Tibial nerve (tissue), 4 donors: ENCODE results near the gene FGF5. TPM values are rescaled to one million over a fixed set of nuclear protein-coding genes. Genes with fewer than 3 reads are reported as not detected.

Experiments used
- DNase-seq, 2 donors: peaks; one replicate each; pipeline ENCODE4 v3.0.0-alpha.2; 2019; ENCODE audit warnings: low spot score in 2 of 2
- H3K27ac ChIP-seq, 4 donors: fragments of 200-600 bp; sonication (generic) in 3 of 4; one replicate each; pipeline ENCODE4 v1.5.1; 2017 to 2019; ENCODE audit warnings: mild to moderate bottlenecking in 1 of 4
- H3K27me3 ChIP-seq, 2 donors: fragments of 200-600 bp; sonication (generic) in 1 of 2; one replicate each; pipeline versions ENCODE4 v1.5.1 to v1.6.0; 2017 to 2019
- H3K36me3 ChIP-seq, 3 donors: fragments of 200-600 bp; sonication (generic); one replicate each; pipeline ENCODE4 v1.5.1; 2018 to 2019
- H3K4me1 ChIP-seq, 4 donors: fragments of 200-600 bp; sonication (generic) in 3 of 4; one replicate each; pipeline ENCODE4 v1.5.1; 2017 to 2019
- H3K4me3 ChIP-seq, 4 donors: fragments of 200-600 bp; sonication (generic) in 3 of 4; one replicate each; pipeline ENCODE4 v1.5.1; 2017 to 2019; ENCODE audit warnings: mild to moderate bottlenecking in 1 of 4, moderate library complexity in 1 of 4
- H3K9me3 ChIP-seq, 4 donors: fragments of 200-600 bp; sonication (generic) in 3 of 4; one replicate each; pipeline ENCODE4 v1.5.1; 2017 to 2019
- EP300 ChIP-seq, 2 donors: sonication (generic); formaldehyde crosslinking; IDR thresholded peaks; one replicate each; pipeline ENCODE4 v1.6.1; 2017; ENCODE audit warnings: antibody characterized with exemption in 2 of 2, mild to moderate bottlenecking in 1 of 2
- POLR2A ChIP-seq, 2 donors: fragments of 450-650 bp; IDR thresholded peaks; one replicate each; pipeline ENCODE4 v1.6.1; 2017; ENCODE audit warnings: antibody characterized with exemption in 2 of 2, mild to moderate bottlenecking in 2 of 2, moderate library complexity in 2 of 2
- WGBS, 2 donors: methylation state at CpG; one replicate each; pipeline ENCODE4 v1.1.5; 2018; 5-methylcytosine and 5-hydroxymethylcytosine counted together
- total RNA-seq, 4 donors: library from RNA; depleted of rRNA; stranded (reverse); fragments of >200 nt; gene quantifications; one replicate each; pipeline ENCODE4 v1.1.0, GENCODE V29; 2016
- TF ChIP-seq, protein P1 (sequence below), 5 experiments: fragments of 200-600 bp in 3 of 5; fragments of 450-650 bp in 2 of 5; sonication (generic) in 3 of 5; IDR thresholded peaks; one replicate each; pipeline ENCODE4 v1.5.1; 2016 to 2019; ENCODE audit warnings: antibody characterized with exemption in 5 of 5, mild to moderate bottlenecking in 3 of 5, moderate library complexity in 2 of 5

Gene FGF5
- total RNA-seq, 4 donors from 2014 or later, result 0.60 TPM; not detected in 3

DNA sequence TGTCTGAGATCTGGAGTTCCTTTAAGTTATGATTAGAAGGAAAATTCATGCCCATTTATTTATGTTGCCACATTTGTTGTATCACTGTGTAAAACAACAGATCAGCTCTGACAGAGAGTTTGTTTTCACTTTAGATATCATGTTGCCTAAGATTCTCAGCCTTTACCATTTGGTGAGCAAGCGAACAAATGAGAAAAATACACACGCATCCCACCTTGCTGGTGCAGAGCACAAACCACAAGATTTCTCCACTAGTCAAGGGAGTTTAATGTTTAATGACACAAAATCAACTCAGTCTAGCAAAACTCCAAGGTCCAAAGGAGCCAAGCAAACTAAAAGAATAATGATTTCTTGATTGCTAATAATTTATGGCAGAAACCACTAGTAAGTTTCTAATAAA, 27.7 kb downstream of the FGF5 start:
- 82 to 89% methylated on average over 2 of the region's 2 CpGs for WGBS, 2 donors
- Histone ChIP-seq H3K9me3 (no peaks in the 10 kb centered on the region), H3K27ac (no peak overlapping the region), H3K4me1 (no peaks in the 10 kb centered on the region), H3K36me3 (no peaks in the 10 kb centered on the region), H3K4me3 (no peak overlapping the region), H3K27me3 (no peaks in the 10 kb centered on the region)
- no peak for DNase-seq
- no peak for TF ChIP-seq POLR2A (IDR thresholded peaks at IDR 0.05)
- no peak for TF ChIP-seq EP300 (IDR thresholded peaks at IDR 0.05)
- TF ChIP-seq, protein P1, sequence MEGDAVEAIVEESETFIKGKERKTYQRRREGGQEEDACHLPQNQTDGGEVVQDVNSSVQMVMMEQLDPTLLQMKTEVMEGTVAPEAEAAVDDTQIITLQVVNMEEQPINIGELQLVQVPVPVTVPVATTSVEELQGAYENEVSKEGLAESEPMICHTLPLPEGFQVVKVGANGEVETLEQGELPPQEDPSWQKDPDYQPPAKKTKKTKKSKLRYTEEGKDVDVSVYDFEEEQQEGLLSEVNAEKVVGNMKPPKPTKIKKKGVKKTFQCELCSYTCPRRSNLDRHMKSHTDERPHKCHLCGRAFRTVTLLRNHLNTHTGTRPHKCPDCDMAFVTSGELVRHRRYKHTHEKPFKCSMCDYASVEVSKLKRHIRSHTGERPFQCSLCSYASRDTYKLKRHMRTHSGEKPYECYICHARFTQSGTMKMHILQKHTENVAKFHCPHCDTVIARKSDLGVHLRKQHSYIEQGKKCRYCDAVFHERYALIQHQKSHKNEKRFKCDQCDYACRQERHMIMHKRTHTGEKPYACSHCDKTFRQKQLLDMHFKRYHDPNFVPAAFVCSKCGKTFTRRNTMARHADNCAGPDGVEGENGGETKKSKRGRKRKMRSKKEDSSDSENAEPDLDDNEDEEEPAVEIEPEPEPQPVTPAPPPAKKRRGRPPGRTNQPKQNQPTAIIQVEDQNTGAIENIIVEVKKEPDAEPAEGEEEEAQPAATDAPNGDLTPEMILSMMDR (IDR thresholded peaks at IDR 0.05), result no peak

GRCh38 chr4:80295336-80295735, 28.9 kb downstream of the FGF5 start:
- H3K36me3 ChIP-seq, result no peaks in the 10 kb centered on the region
- H3K27ac ChIP-seq, result no peak overlapping the region
- 48 to 53% methylated on average over 3 of the region's 3 CpGs for WGBS, 2 donors
- H3K27me3 ChIP-seq, result no peaks in the 10 kb centered on the region
- H3K9me3 ChIP-seq, result no peaks in the 10 kb centered on the region
- TF ChIP-seq POLR2A (IDR thresholded peaks at IDR 0.05), result no peak
- TF ChIP-seq, protein P1 (IDR thresholded peaks at IDR 0.05), result no peak
- no peak for TF ChIP-seq EP300 (IDR thresholded peaks at IDR 0.05)
- H3K4me1 ChIP-seq, result no peaks in the 10 kb centered on the region
- H3K4me3 ChIP-seq, result no peak overlapping the region
- no peak for DNase-seq

DNA sequence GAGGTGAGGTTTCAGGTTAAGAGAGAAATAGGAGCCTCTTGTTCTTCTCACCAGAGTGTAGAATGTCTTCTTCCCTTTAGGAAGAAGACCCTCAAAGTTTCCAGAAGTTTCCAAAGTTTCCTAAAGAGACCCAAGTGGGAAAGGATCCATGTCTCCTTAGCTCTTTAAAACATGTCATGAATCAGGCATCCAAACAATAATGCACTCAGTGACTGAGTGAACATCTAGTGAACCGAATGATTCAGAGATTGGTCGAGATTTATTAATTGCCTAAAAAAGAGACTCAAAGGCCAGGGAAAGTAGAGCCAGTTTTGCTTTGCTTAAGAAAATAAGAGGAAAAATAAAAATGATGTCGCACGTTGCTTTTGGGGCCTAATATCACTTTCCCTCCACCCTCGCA, 29.4 kb downstream of the FGF5 start:
- 71 to 76% methylated on average over 5 of the region's 5 CpGs for WGBS, 2 donors
- Histone ChIP-seq H3K4me1 (no peaks in the 10 kb centered on the region), H3K4me3 (no peak overlapping the region), H3K27ac (no peak overlapping the region), H3K36me3 (no peaks in the 10 kb centered on the region), H3K27me3 (no peaks in the 10 kb centered on the region), H3K9me3 (no peaks in the 10 kb centered on the region)
- TF ChIP-seq POLR2A (IDR thresholded peaks at IDR 0.05) (no peak), EP300 (IDR thresholded peaks at IDR 0.05) (no peak)
- TF ChIP-seq, protein P1 (IDR thresholded peaks at IDR 0.05), result no peak
- no peak for DNase-seq

DNA sequence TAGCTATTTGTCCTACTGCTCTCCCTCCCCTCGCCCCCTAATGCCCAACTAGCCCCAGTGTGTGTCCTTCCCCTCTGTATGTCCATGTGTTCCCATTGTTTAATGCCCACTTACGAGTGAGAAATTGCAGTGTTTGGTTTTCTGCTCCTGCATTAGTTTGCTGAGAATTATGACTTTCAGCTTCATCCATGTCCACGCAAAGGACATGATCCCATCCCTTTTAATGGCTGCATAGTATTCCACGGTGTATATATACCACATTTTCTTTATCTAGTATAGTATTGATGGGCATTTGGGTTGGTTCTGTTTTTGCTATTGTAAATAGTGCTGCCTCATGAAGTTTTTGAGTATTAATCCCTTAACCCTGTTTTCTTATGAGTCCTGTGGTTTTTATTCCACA, 35.4 kb downstream of the FGF5 start:
- WGBS, 2 donors, result 65 to 89% methylated on average over 4 of the region's 4 CpGs
- no peak overlapping the region for H3K4me3 ChIP-seq
- no peaks in the 10 kb centered on the region for H3K9me3 ChIP-seq
- H3K27ac ChIP-seq, result no peak overlapping the region
- no peak for DNase-seq
- TF ChIP-seq, protein P1 (IDR thresholded peaks at IDR 0.05), result no peak
- TF ChIP-seq EP300 (IDR thresholded peaks at IDR 0.05) (no peak), POLR2A (IDR thresholded peaks at IDR 0.05) (no peak)
- H3K36me3 ChIP-seq, result no peaks in the 10 kb centered on the region
- no peaks in the 10 kb centered on the region for H3K4me1 ChIP-seq
- H3K27me3 ChIP-seq, result no peaks in the 10 kb centered on the region

DNA sequence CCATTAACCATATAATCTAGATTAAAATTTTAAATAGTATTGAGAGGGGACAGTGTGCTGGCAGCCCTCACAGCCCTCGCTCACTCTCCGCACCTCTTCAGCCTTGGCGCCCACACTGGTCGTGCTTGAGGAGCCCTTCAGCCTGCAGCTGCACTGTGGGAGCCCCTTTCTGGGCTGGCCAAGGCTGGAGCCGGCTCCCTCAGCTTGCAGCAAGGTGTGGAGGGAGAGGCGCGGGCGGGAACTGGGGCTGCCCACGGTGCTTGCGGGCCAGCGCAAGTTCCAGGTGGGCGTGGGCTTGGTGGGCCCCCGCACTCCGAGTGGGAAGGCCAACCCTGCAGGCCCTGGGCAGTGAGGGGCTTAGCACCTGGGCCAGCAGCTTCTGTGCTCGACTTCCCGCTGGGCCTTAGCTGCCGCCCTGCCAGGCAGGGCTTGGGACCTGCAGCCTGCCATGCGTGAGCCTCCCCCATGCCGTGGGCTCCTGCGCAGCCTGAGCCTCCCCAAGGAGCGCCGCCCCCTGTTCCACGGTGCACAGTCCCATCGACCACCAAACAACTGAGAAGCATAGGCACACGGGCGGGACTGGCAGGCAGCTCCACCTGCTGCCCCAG, 36.3 kb downstream of the FGF5 start:
- no peaks in the 10 kb centered on the region for H3K4me1 ChIP-seq
- TF ChIP-seq EP300 (IDR thresholded peaks at IDR 0.05) (no peak), POLR2A (IDR thresholded peaks at IDR 0.05) (no peak)
- TF ChIP-seq, protein P1 (IDR thresholded peaks at IDR 0.05), result no peak
- 93% methylated on average over 11 to 25 of the region's 26 CpGs for WGBS, 2 donors
- H3K9me3 ChIP-seq, result no peaks in the 10 kb centered on the region
- no peak for DNase-seq
- H3K27ac ChIP-seq, result no peak overlapping the region
- H3K4me3 ChIP-seq, result no peak overlapping the region
- no peaks in the 10 kb centered on the region for H3K36me3 ChIP-seq
- H3K27me3 ChIP-seq, result no peaks in the 10 kb centered on the region
